GM19099 (cell line): ENCODE data around the gene HYAL4.

Experiments
- POLR2A ChIP-seq: IDR thresholded peaks from 3 replicates; pipeline ENCODE4 v1.6.1; 2011; ENCODE audit warnings: low read depth; ENCODE audit not compliant: insufficient read length; ENCODE audit errors: extremely low read depth

Gene HYAL4

GRCh38 chr7:123872908-123873307 lies 27.9 kb downstream of the HYAL4 start:
- no peak for TF ChIP-seq POLR2A

GRCh38 chr7:123876557-123877256 lies 31.7 kb downstream of the HYAL4 start:
- TF ChIP-seq POLR2A, result no peak

- TF ChIP-seq POLR2A, result no peak
These were observed 34.7 kb downstream of the HYAL4 start for GRCh38 chr7:123879628-123880027.

GRCh38 chr7:123881300-123881699 lies 36.3 kb downstream of the HYAL4 start:
- no peak for TF ChIP-seq POLR2A

GRCh38 chr7:123883154-123883553 lies 38.2 kb downstream of the HYAL4 start:
- TF ChIP-seq POLR2A, result no peak

GRCh38 chr7:123888192-123888591 lies 43.2 kb downstream of the HYAL4 start:
- no peak for TF ChIP-seq POLR2A

GRCh38 chr7:123901101-123901500 lies 56.1 kb downstream of the HYAL4 start:
- TF ChIP-seq POLR2A, result no peak

GRCh38 chr7:123905714-123906113 lies 60.7 kb downstream of the HYAL4 start:
- TF ChIP-seq POLR2A, result no peak

- TF ChIP-seq POLR2A, result no peak
These were observed 71.3 kb downstream of the HYAL4 start for GRCh38 chr7:123916240-123916724.

GRCh38 chr7:123917878-123918277 lies 72.9 kb downstream of the HYAL4 start:
- TF ChIP-seq POLR2A, result no peak

- no peak for TF ChIP-seq POLR2A
These were observed 73.3 kb downstream of the HYAL4 start for GRCh38 chr7:123918309-123918708.

- no peak for TF ChIP-seq POLR2A
These were observed 78.6 kb downstream of the HYAL4 start for GRCh38 chr7:123923599-123923998.

GRCh38 chr7:123924941-123925340 lies 80.0 kb downstream of the HYAL4 start, which contains the start of gene SPAM1:
SPAM1 (plus strand) TSS chr7:123925241; CDS start chr7:123953571, 28,330 bp downstream.
- no peak for TF ChIP-seq POLR2A
